Calu3 (cell line): Measurements from ENCODE around the gene SEC14L5. TPM values are rescaled to one million over a fixed set of nuclear protein-coding genes. Genes with fewer than 3 reads are reported as not detected.
"Not testable (repeated sequence)": the region's sequence is repeated elsewhere in the genome, so short reads cannot be mapped to it uniquely, and the experiment has no call there.

ENCODE experiments used
- BruUV-seq: library from RNA; stranded (reverse); fragments of 400-500 nt; replicated peaks from 2 replicates; lab custom pipeline; 2021; lab: Mats Ljungman, UMichigan
- CTCF ChIA-PET: fragments of 300-600 bp; sonication (Branson Sonifier 250); formaldehyde crosslinking; loops from one replicate; lab custom pipeline; 2022; ENCODE audit warnings: antibody characterized with exemption; lab: Charles Lee
- DNase-seq: peaks from one replicate; pipeline ENCODE4 v3.0.0; 2022
- H3K27ac Mint-ChIP-seq: one replicate; pipeline ENCODE4 v1.8.0; 2022; ENCODE audit warnings: mixed read lengths; ENCODE audit not compliant: unreplicated experiment
- H3K27me3 Mint-ChIP-seq: one replicate; pipeline ENCODE4 v1.8.0; 2022; ENCODE audit warnings: mixed read lengths; ENCODE audit not compliant: unreplicated experiment
- H3K36me3 Mint-ChIP-seq: one replicate; pipeline ENCODE4 v1.8.0; 2022; ENCODE audit warnings: mild to moderate bottlenecking, moderate library complexity, mixed read lengths; ENCODE audit not compliant: insufficient read depth, unreplicated experiment
- H3K4me1 Mint-ChIP-seq: one replicate; pipeline ENCODE4 v1.8.0; 2022; ENCODE audit warnings: mild to moderate bottlenecking, low read depth, mixed read lengths; ENCODE audit not compliant: unreplicated experiment
- H3K4me3 Mint-ChIP-seq: one replicate; pipeline ENCODE4 v1.8.0; 2022; ENCODE audit warnings: mild to moderate bottlenecking, low read depth, moderate library complexity, mixed read lengths; ENCODE audit not compliant: unreplicated experiment
- H3K9me3 Mint-ChIP-seq: one replicate; pipeline ENCODE4 v1.8.0; 2022; ENCODE audit warnings: low read depth, mixed read lengths; ENCODE audit not compliant: unreplicated experiment
- CTCF ChIP-seq: fragments of 200-600 bp; IDR thresholded peaks from one replicate; pipeline ENCODE4 v1.8.0; 2022; ENCODE audit warnings: antibody characterized with exemption; ENCODE audit not compliant: unreplicated experiment
- intact Hi-C: fragments of 100-400 bp; cut with micrococcal nuclease; formaldehyde crosslinking; loops from one replicate; pipeline ENCODE4 v1.10.0; 2022; ENCODE audit not compliant: unreplicated experiment
- total RNA-seq: library from RNA; stranded (reverse); gene quantifications from 2 replicates; pipeline ENCODE4 v1.2.3, GENCODE V29; 2022

SEC14L5 gene
- total RNA-seq, 1 experiment from 2014 or later = 0.52 TPM

- no peak overlapping the region for H3K27ac Mint-ChIP-seq
- H3K4me1 Mint-ChIP-seq = peaks cover 36% of the 10 kb centered on the region
- CTCF ChIA-PET = interaction anchor here (0.6 kb wide), 1 partner anchor 19 kb away, joined by 5 read pairs; no protein-coding TSS in a partner anchor
- peaks cover 39% of the 10 kb centered on the region for H3K36me3 Mint-ChIP-seq
- BruUV-seq = no TSS peak
- peak overlapping the region; percentile 66 for H3K4me3 Mint-ChIP-seq
- TF ChIP-seq CTCF = no peak
- H3K27me3 Mint-ChIP-seq = no peaks in the 10 kb centered on the region
- peaks cover 6% of the 10 kb centered on the region for H3K9me3 Mint-ChIP-seq
- intact Hi-C loops = loop anchor here (2.0 kb wide), 1 partner anchor 43 kb away; no protein-coding TSS in a partner anchor
- no peak for DNase-seq
Measured at GRCh38 chr16:4925791-4926190, 32.3 kb upstream of the SEC14L5 start.

GRCh38 chr16:4926928-4927327, 31.2 kb upstream of the SEC14L5 start:
- BruUV-seq = no TSS peak
- Mint-ChIP-seq H3K9me3 (peaks cover 6% of the 10 kb centered on the region), H3K27ac (peak overlapping the region; percentile 37), H3K4me1 (peaks cover 36% of the 10 kb centered on the region), H3K4me3 (no peak overlapping the region), H3K27me3 (no peaks in the 10 kb centered on the region), H3K36me3 (peaks cover 39% of the 10 kb centered on the region)
- no peak for DNase-seq
- CTCF ChIA-PET = no interaction called here
- no peak for TF ChIP-seq CTCF
- intact Hi-C loops = no loop called here

GRCh38 chr16:4927661-4928060, 30.5 kb upstream of the SEC14L5 start:
- Mint-ChIP-seq H3K27ac (no peak overlapping the region), H3K9me3 (peaks cover 6% of the 10 kb centered on the region), H3K4me3 (no peak overlapping the region), H3K4me1 (peaks cover 35% of the 10 kb centered on the region), H3K36me3 (peaks cover 37% of the 10 kb centered on the region), H3K27me3 (no peaks in the 10 kb centered on the region)
- no TSS peak for BruUV-seq
- CTCF ChIA-PET = no interaction called here
- intact Hi-C loops = no loop called here
- no peak for DNase-seq
- TF ChIP-seq CTCF = no peak

- no TSS peak for BruUV-seq
- no peak overlapping the region for H3K27ac Mint-ChIP-seq
- H3K4me1 Mint-ChIP-seq = peaks cover 31% of the 10 kb centered on the region
- no peak for TF ChIP-seq CTCF
- no peaks in the 10 kb centered on the region for H3K27me3 Mint-ChIP-seq
- peaks cover 32% of the 10 kb centered on the region for H3K36me3 Mint-ChIP-seq
- H3K4me3 Mint-ChIP-seq = no peak overlapping the region
- peaks cover 6% of the 10 kb centered on the region for H3K9me3 Mint-ChIP-seq
- CTCF ChIA-PET = no interaction called here
- no peak for DNase-seq
- intact Hi-C loops = no loop called here
Measured at GRCh38 chr16:4928227-4928626, 29.9 kb upstream of the SEC14L5 start.

- H3K27me3 Mint-ChIP-seq, H3K27ac Mint-ChIP-seq, BruUV-seq, CTCF ChIA-PET, DNase-seq, intact Hi-C loops, H3K4me3 Mint-ChIP-seq, H3K9me3 Mint-ChIP-seq: not testable (repeated sequence)
- H3K36me3 Mint-ChIP-seq = peaks cover 37% of the 10 kb centered on the region
- peaks cover 28% of the 10 kb centered on the region for H3K4me1 Mint-ChIP-seq
Measured at GRCh38 chr16:4929619-4930018, 28.5 kb upstream of the SEC14L5 start.
